GM18951 (cell line): ENCODE measurements around the gene COL5A2.

Experiments used
- POLR2A ChIP-seq: IDR thresholded peaks from 4 replicates; pipeline ENCODE4 v1.6.1; 2011; ENCODE audit warnings: mild to moderate bottlenecking; ENCODE audit not compliant: insufficient read length, insufficient read depth; ENCODE audit errors: extremely low read depth
- in situ Hi-C: fragments of 300-500 bp; cut with MboI; formaldehyde crosslinking; loops from one replicate; pipeline ENCODE4 v1.12.0; 2022; ENCODE audit warnings: low sequenced_read_pairs, mixed read lengths, inconsistent platforms; ENCODE audit not compliant: unreplicated experiment

COL5A2 gene

GRCh38 chr2:189018631-189019030, 160.9 kb downstream of the COL5A2 start:
- in situ Hi-C loops, result no loop called here
- no peak for TF ChIP-seq POLR2A

DNA sequence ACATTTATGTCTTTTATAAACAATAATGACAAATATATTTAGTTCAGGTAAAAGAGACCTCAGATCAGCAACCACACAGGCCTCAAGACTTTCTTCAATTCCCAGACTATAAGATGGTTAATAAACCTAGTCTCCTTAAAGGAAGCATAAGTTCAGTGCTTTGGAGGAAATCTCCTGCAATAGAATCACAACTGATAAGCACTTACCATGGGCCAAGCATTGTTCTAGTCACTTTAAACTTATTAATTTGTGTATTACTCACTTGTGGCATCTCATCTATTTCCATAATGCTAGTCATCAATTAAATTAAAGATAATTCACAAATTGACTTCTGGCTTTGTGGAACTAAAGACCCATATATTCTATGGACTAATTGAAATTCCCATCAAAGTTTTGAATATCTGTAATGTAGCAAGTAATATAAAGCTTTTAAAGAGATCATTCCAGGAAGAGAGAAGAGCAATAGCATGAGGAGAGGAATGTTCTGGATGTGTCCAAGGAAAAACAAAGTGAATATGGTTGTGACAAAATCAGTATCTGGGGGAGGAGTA, 163.2 kb downstream of the COL5A2 start:
- in situ Hi-C loops, result no loop called here
- no peak for TF ChIP-seq POLR2A

GRCh38 chr2:189015359-189015758, 164.2 kb downstream of the COL5A2 start:
- TF ChIP-seq POLR2A, result no peak
- in situ Hi-C loops, result no loop called here

DNA sequence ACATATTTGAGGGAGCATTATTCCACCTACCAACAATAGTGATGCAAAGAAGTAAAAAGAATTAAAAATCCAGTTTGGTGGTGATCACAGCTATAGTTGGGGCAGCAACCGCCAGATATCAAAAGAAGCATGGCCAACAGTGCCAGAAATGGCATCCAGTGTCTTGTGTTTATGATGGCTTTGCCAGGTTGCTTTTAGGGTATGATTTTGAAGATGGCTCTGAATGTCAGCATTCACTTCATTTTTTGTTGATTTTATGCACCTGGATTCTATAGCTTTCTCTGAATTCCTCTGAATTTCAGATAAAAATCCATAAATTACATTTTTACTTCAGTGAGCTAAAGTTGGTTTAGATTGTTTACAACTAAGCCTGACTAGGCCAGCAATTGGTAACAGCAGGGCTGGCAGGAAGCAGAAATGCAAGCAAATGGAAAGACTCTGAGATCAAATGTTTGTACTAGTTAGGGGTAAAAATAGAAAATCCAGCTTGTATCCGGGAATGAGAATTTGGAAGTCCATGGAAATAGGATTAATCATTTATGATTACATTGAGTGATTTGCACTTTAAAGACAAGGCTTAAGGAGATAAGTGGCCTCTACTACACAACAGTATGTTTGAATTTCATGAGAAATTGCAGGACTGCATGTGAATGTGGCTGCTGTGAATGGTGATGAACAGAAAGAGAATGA, 165.0 kb downstream of the COL5A2 start:
- TF ChIP-seq POLR2A, result no peak
- in situ Hi-C loops, result no loop called here

DNA sequence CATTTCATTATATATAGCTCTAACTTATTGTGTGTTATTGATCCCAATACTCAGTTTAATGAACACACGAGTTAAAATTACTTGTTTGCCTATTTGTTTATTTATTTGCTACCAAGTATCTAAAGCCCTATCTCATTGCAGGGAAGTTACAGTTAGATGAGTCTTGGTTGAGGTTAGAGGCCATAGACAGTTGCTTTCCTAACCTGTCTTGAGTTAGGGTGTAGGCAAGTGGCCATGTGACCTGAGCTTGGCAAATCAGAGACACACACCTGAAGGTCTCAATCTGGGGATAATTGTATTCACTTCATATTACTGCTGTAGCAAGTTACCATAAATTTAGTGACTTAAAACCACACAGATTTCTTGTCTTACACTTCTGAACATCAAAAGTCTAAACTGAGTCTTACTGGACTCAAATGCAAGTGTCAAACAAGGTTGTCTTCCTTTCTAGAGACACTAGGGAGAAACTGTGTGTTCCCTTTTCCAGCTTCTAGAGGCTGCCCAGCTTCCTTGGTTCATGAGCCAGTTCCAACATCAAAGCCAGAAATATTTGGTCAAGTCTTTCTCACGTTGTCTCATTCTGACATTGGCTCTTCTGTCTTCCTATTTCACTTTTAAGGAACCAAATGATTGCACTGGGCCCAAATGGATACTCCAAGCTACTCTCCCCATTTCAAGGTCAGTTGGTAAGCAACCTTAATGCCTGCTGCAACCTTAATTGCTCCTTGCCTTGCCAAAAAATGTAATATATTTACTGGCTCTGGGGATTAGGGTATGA, 165.7 kb downstream of the COL5A2 start:
- in situ Hi-C loops, result no loop called here
- TF ChIP-seq POLR2A, result no peak

DNA sequence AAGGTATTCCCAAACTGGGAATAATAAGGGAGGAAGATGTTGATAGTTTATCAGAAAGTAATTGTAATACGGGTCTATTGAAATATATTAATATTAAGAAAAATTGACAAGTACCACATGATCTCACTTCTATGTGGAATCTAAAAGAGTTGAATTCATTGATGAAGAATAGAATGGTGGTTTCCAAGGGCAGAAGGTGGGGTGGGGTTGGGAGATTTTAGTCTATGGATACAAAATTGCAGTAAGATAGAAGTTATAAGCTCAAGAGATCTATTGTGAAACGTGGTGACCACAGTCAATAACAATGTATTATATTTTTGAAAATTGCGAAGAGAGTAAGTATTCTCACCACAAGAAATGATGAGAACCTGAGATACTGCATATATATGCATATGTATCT, 166.5 kb downstream of the COL5A2 start:
- in situ Hi-C loops, result no loop called here
- no peak for TF ChIP-seq POLR2A

GRCh38 chr2:189012351-189012750, 167.2 kb downstream of the COL5A2 start:
- in situ Hi-C loops, result no loop called here

DNA sequence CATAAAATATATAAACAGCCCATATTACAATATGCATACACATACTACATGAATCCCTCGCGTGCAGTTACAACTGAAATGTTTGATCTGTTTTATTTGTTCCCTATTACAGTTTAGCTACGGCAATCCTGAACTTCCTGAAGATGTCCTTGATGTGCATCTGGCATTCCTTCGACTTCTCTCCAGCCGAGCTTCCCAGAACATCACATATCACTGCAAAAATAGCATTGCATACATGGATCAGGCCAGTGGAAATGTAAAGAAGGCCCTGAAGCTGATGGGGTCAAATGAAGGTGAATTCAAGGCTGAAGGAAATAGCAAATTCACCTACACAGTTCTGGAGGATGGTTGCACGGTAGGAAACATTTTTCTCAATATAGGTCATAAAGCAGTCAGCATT, 169.0 kb downstream of the COL5A2 start:
- no peak for TF ChIP-seq POLR2A
- in situ Hi-C loops, result no loop called here

More at GRCh38 chr2:189012351-189012750, 167.2 kb downstream of the COL5A2 start:
- no peak for TF ChIP-seq POLR2A

- no peak for TF ChIP-seq POLR2A
- in situ Hi-C loops, result no loop called here
Observed at GRCh38 chr2:189008555-189009262, 170.9 kb downstream of the COL5A2 start.

GRCh38 chr2:189002079-189002478, 177.5 kb downstream of the COL5A2 start:
- in situ Hi-C loops, result no loop called here
- TF ChIP-seq POLR2A, result no peak

GRCh38 chr2:189000221-189000620, 179.3 kb downstream of the COL5A2 start:
- in situ Hi-C loops, result no loop called here
- no peak for TF ChIP-seq POLR2A

- no peak for TF ChIP-seq POLR2A
- in situ Hi-C loops, result no loop called here
Observed at GRCh38 chr2:188997263-188997662, 182.3 kb downstream of the COL5A2 start.

DNA sequence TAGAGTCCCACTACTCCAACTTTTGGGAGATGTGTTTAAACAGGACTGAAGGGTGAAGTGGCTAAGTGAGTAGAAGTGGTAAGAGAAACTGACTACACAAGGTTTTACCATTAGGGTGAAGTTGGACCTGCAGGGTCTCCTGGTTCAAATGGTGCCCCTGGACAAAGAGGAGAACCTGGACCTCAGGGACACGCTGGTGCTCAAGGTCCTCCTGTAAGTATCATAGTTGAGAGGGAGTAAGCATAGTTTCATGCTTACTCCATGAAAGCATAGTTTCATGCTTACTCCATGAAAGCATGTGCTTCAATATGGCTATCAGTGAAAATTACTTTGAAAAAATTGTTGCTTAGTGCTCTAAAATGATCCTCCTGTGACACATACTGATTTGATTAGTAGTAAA, 186.3 kb downstream of the COL5A2 start:
- in situ Hi-C loops, result no loop called here
- no peak for TF ChIP-seq POLR2A
